Measurements from ENCODE around the gene CYP1B1. TPM values are rescaled to one million over a fixed set of nuclear protein-coding genes. Genes with fewer than 3 reads are reported as not detected.
"Not testable (repeated sequence)": the region's sequence is repeated elsewhere in the genome, so short reads cannot be mapped to it uniquely, and the experiment has no call there.

The CYP1B1 gene
- total and polyA plus RNA-seq, 2 donors (not counting 1 experiment from before 2014, with no cell fraction given), result 43.2 to 94.1 TPM

DNA sequence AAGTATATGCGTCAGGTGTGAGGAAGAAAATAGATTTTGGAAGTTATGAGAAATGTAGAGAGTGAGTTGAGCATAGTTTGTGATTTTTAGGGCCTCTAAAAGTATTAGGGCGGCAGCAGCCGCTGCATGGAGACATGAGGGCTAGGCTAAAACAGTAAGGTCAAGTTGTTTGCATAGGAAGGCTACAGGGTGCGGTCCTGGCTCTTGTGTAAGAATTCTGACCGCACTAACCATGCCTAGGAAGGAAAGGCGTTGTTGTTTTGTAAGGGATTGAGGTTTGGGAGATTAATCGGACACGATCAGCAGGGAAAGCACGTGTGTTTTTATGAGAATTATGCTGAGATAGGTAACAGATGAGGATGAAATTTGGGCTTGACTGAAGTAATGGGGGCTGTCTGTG lies 6.8 kb upstream of the CYP1B1 start:
- H3K79me2 ChIP-seq (ENCODE audit: control insufficient read depth, insufficient read depth, low read length); H2AFZ ChIP-seq (ENCODE audit: low read length); H4K20me1 ChIP-seq (ENCODE audit: control insufficient read depth, extremely low read depth, insufficient read depth, low read length); H3K36me3 ChIP-seq (ENCODE audit: control insufficient read depth, insufficient read depth, low read length); H3K27me3 ChIP-seq (ENCODE audit: control insufficient read depth, insufficient read depth, low read length); H3K4me3 ChIP-seq (replicated peaks in 1 of 4; ENCODE audit: control extremely low read depth in 1 of 4, insufficient read depth in 1 of 4, low read depth in 3 of 4, low read length in 4 of 4); H3K9ac ChIP-seq (ENCODE audit: insufficient read depth, low read length); DNase-seq (ENCODE audit: low read depth in 2 of 2); H3K4me2 ChIP-seq (ENCODE audit: extremely low read depth, insufficient read depth, low read length); H3K9me3 ChIP-seq (ENCODE audit: control insufficient read depth, insufficient read depth, low read depth, low read length); H3K27ac ChIP-seq (ENCODE audit: insufficient read depth, low read length); H3K4me1 ChIP-seq (ENCODE audit: control insufficient read depth, extremely low read depth, insufficient read depth, low read length): not testable (repeated sequence)

DNA sequence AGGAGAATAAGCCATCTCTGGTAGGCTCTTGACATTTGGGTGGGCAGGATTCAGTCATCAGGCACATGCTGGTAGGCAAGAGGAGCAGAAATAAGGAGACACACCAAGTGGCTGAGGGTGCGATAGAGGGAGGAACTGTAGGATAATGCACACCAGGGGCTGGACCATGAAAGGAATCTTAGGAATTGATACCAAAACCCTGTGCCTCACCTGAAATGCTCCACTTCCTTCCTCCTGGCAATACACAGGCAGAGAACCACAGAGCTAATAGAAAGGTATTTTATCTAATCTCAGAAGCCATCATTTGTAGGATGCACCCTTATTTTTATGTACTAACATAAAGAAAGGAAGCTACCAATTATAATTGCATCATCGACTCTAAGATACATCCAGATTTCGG lies 4.4 kb upstream of the CYP1B1 start:
- no peak for DNase-seq (ENCODE audit: low read depth in 2 of 2)
- Histone ChIP-seq H2AFZ (ENCODE audit: low read length) (no peak overlapping the region), H3K27me3 (ENCODE audit: control insufficient read depth, insufficient read depth, low read length) (peaks cover 4% of the 10 kb centered on the region), H3K9me3 (ENCODE audit: control insufficient read depth, insufficient read depth, low read depth, low read length) (no peaks in the 10 kb centered on the region), H3K36me3 (ENCODE audit: control insufficient read depth, insufficient read depth, low read length) (no peaks in the 10 kb centered on the region), H4K20me1 (ENCODE audit: control insufficient read depth, extremely low read depth, insufficient read depth, low read length) (no peaks in the 10 kb centered on the region), H3K27ac (ENCODE audit: insufficient read depth, low read length) (no peak overlapping the region), H3K4me2 (ENCODE audit: extremely low read depth, insufficient read depth, low read length) (no peak overlapping the region), H3K4me3 (replicated peaks in 1 of 4; ENCODE audit: control extremely low read depth in 1 of 4, insufficient read depth in 1 of 4, low read depth in 3 of 4, low read length in 4 of 4) (no peak overlapping the region), H3K4me1 (ENCODE audit: control insufficient read depth, extremely low read depth, insufficient read depth, low read length) (peaks cover 3% of the 10 kb centered on the region), H3K9ac (ENCODE audit: insufficient read depth, low read length) (no peak overlapping the region), H3K79me2 (ENCODE audit: control insufficient read depth, insufficient read depth, low read length) (no peaks in the 10 kb centered on the region)
- no peak for TF ChIP-seq EZH2 (IDR thresholded peaks at IDR 0.05; ENCODE audit: low read length, missing control alignments)
- TF ChIP-seq, protein P1, sequence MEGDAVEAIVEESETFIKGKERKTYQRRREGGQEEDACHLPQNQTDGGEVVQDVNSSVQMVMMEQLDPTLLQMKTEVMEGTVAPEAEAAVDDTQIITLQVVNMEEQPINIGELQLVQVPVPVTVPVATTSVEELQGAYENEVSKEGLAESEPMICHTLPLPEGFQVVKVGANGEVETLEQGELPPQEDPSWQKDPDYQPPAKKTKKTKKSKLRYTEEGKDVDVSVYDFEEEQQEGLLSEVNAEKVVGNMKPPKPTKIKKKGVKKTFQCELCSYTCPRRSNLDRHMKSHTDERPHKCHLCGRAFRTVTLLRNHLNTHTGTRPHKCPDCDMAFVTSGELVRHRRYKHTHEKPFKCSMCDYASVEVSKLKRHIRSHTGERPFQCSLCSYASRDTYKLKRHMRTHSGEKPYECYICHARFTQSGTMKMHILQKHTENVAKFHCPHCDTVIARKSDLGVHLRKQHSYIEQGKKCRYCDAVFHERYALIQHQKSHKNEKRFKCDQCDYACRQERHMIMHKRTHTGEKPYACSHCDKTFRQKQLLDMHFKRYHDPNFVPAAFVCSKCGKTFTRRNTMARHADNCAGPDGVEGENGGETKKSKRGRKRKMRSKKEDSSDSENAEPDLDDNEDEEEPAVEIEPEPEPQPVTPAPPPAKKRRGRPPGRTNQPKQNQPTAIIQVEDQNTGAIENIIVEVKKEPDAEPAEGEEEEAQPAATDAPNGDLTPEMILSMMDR (conservative IDR thresholded peaks at IDR 0.05 in 1 of 2, IDR thresholded peaks at IDR 0.05 in 1 of 2; ENCODE audit: low read depth in 1 of 2, low read length in 2 of 2), result no peak

DNA sequence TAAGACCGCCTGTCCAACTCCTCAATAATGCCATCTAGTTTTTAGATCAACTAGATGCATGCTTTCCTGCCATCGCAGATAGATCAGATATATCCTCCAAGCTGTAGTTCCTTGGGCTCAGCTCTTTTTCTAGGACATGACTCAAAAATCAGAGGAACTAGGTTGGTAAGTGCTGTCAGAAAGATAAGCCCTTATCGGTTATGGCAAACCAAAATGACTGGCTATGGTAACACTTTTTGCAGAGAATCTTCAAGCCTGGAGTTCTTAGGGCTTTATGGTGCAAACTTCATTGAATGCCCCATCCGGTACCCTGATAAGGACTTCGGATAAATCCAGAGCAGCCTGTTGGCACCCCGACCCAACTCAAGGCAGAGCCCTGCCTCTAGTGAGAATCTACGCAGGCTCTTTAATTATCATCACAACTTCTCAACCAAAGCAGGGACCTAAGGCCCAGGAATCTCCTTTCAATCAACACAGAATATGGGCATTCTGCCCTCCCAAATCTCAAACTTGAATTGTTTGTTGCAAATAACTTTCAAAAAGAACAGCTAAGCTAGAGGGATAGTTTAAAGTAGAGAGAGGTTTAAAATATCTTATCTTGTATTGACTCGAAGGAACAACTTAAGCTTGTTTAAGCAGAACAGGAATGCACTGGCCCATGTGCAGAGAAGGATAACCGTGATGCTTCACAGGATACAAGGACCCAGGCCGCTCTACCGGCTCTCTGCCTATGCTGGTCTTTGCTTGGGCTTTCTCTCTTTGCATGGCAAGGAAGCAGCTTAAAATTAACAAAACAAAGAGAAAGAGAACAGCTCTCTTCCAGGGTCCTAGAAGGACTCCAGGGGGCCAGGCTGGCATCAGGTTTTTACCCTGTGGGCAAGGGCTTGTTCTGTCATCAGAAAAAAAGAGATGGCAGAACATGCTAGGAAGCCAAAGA lies 3.4 kb upstream of the CYP1B1 start:
- TF ChIP-seq, protein P1 (conservative IDR thresholded peaks at IDR 0.05 in 1 of 2, IDR thresholded peaks at IDR 0.05 in 1 of 2; ENCODE audit: low read depth in 1 of 2, low read length in 2 of 2), result no peak
- TF ChIP-seq EZH2 (IDR thresholded peaks at IDR 0.05; ENCODE audit: low read length, missing control alignments), result no peak
- Histone ChIP-seq H3K9ac (ENCODE audit: insufficient read depth, low read length) (no peak overlapping the region), H3K79me2 (ENCODE audit: control insufficient read depth, insufficient read depth, low read length) (no peaks in the 10 kb centered on the region), H3K9me3 (ENCODE audit: control insufficient read depth, insufficient read depth, low read depth, low read length) (no peaks in the 10 kb centered on the region), H3K4me1 (ENCODE audit: control insufficient read depth, extremely low read depth, insufficient read depth, low read length) (peaks cover 3% of the 10 kb centered on the region), H3K4me3 (replicated peaks in 1 of 4; ENCODE audit: control extremely low read depth in 1 of 4, insufficient read depth in 1 of 4, low read depth in 3 of 4, low read length in 4 of 4) (no peak overlapping the region), H3K27me3 (ENCODE audit: control insufficient read depth, insufficient read depth, low read length) (peaks cover 12% of the 10 kb centered on the region), H4K20me1 (ENCODE audit: control insufficient read depth, extremely low read depth, insufficient read depth, low read length) (no peaks in the 10 kb centered on the region), H2AFZ (ENCODE audit: low read length) (no peak overlapping the region), H3K4me2 (ENCODE audit: extremely low read depth, insufficient read depth, low read length) (no peak overlapping the region), H3K36me3 (ENCODE audit: control insufficient read depth, insufficient read depth, low read length) (no peaks in the 10 kb centered on the region), H3K27ac (ENCODE audit: insufficient read depth, low read length) (no peak overlapping the region)
- no peak for DNase-seq (ENCODE audit: low read depth in 2 of 2)
